ENCODE measurements around the gene FZD7. TPM values are rescaled to one million over a fixed set of nuclear protein-coding genes. Genes with fewer than 3 reads are reported as not detected.

Gene FZD7
- total and polyA plus RNA-seq, 10 of the 15 experiments (the other 5 are each of a cell fraction or from before 2014, with no cell fraction given) = 0.24 to 2.4 (median 0.75) TPM

- H3K9ac ChIP-seq (ENCODE audit: control insufficient read depth, insufficient read depth, low read length) = no peak overlapping the region
- no peak overlapping the region; the same call in none of the 2 replicates for H3K4me2 ChIP-seq (ENCODE audit: control insufficient read depth, insufficient read depth)
- H3K79me2 ChIP-seq (ENCODE audit: control insufficient read depth, insufficient read depth, low read length) = no peaks in the 10 kb centered on the region
- WGBS (ENCODE audit: insufficient coverage, insufficient replicate concordance, low lambda C conversion rate, missing lambda C conversion rate) = 64% methylated on average over 1 of the region's 1 CpG
- H3K4me1 ChIP-seq (ENCODE audit: control insufficient read depth, insufficient read depth, low read length) = peaks cover 23% of the 10 kb centered on the region
- H3K36me3 ChIP-seq (ENCODE audit: control insufficient read depth in 2 of 2, insufficient read depth in 2 of 2, low read length in 1 of 2) = no peaks in the 10 kb centered on the region
- in situ Hi-C loops (cut with MboI) (no loop called here), intact Hi-C loops (cut with micrococcal nuclease; ENCODE audit: unreplicated experiment) (no loop called here)
- no peak; the same call in 2 of the 3 replicates for ATAC-seq
- peak in 1 of 2 experiments; percentile 9; a peak in 1 of 3 replicates for TF ChIP-seq EGR1 (IDR thresholded peaks at IDR 0.05; ENCODE audit: borderline replicate concordance in 1 of 2, low read depth in 2 of 2, low read length in 2 of 2)
- TF ChIP-seq JUND (IDR thresholded peaks at IDR 0.05; ENCODE audit: low read depth, low read length) = no peak
- TF ChIP-seq RELB (IDR thresholded peaks at IDR 0.05; ENCODE audit: low read depth) = no peak
- no peak for TF ChIP-seq NR2F1 (conservative IDR thresholded peaks at IDR 0.05)
- TF ChIP-seq ZNF687 (IDR thresholded peaks at IDR 0.05) = 0 out of 2 replicates have a peak, but pooled peaks have one; percentile 36
- no peak overlapping the region for H3K4me3 ChIP-seq
- ChIA-PET CTCF (interaction anchor here (0.9 to 2.3 kb wide), 6 partner anchors 8 to 146 kb away, joined by 3 to 13 read pairs (median 6); no protein-coding TSS in a partner anchor), RAD21 (ENCODE audit: unreplicated experiment) (interaction anchor here (0.6 to 1.3 kb wide), 5 partner anchors 9 to 146 kb away, joined by 3 to 9 read pairs (median 4); no protein-coding TSS in a partner anchor), POLR2A (interaction anchor here (0.8 to 1.3 kb wide), 4 partner anchors 11 to 35 kb away, joined by 3 to 6 read pairs (median 3); no protein-coding TSS in a partner anchor), SMC1A (ENCODE audit: uncharacterized antibody, unreplicated experiment) (interaction anchor here (0.6 to 2.9 kb wide), 12 partner anchors 9 to 741 kb away, joined by 3 to 18 read pairs (median 4); no protein-coding TSS in a partner anchor)
- no peaks in the 10 kb centered on the region for H3K27me3 ChIP-seq (replicated peaks in 1 of 2; ENCODE audit: control insufficient read depth in 2 of 2, insufficient read depth in 2 of 2, low read length in 1 of 2)
- H4K20me1 ChIP-seq (ENCODE audit: control insufficient read depth, insufficient read depth) = no peaks in the 10 kb centered on the region
- BruUV-seq (replicated peaks) = no TSS peak
- H3K27ac ChIP-seq (ENCODE audit: control insufficient read depth, insufficient read depth) = no peak overlapping the region
- DNase-seq (ENCODE audit: low read depth, low spot score) = no peak
- no peak overlapping the region for H2AFZ ChIP-seq (ENCODE audit: control insufficient read depth, low read depth, low read length)
- FAIRE-seq = no peak
- H3K9me3 ChIP-seq (replicated peaks; ENCODE audit: control insufficient read depth, insufficient read depth, low read length) = no peaks in the 10 kb centered on the region
Measured at GRCh38 chr2:202006301-202006700, 27.4 kb upstream of the FZD7 start.

Data from GM12878 (cell line).